Measurements from ENCODE around the gene DNM2.

DNA sequence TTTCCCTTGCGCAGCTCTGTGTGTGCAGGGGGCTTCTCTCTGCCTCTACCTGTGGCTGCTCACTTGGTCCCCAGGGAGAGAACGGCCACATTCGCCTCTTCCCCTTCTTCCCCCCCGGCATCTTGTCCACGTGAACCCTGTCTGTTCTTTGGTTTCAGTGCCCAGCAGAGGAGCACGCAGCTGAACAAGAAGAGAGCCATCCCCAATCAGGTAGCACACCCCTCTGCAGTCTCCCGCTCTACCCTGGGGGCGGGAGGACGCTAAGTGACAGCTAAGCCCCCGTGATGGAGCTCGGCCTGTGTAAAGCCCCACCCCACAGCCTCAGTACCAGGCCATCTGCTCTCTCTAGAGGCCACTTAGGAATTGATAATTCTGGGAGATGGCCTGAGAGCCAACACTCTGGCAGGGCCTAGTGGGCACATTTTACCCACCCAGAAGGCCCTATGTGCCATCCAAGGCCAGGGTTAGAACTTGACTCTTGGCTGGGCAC is 87.9 kb downstream of the DNM2 start:
- TF ChIP-seq, protein P1, sequence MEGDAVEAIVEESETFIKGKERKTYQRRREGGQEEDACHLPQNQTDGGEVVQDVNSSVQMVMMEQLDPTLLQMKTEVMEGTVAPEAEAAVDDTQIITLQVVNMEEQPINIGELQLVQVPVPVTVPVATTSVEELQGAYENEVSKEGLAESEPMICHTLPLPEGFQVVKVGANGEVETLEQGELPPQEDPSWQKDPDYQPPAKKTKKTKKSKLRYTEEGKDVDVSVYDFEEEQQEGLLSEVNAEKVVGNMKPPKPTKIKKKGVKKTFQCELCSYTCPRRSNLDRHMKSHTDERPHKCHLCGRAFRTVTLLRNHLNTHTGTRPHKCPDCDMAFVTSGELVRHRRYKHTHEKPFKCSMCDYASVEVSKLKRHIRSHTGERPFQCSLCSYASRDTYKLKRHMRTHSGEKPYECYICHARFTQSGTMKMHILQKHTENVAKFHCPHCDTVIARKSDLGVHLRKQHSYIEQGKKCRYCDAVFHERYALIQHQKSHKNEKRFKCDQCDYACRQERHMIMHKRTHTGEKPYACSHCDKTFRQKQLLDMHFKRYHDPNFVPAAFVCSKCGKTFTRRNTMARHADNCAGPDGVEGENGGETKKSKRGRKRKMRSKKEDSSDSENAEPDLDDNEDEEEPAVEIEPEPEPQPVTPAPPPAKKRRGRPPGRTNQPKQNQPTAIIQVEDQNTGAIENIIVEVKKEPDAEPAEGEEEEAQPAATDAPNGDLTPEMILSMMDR (conservative IDR thresholded peaks at IDR 0.05): no peak
- TF ChIP-seq ZFX (IDR thresholded peaks at IDR 0.05): no peak
